Measurements from ENCODE around the gene ECE1.

Gene ECE1

DNA sequence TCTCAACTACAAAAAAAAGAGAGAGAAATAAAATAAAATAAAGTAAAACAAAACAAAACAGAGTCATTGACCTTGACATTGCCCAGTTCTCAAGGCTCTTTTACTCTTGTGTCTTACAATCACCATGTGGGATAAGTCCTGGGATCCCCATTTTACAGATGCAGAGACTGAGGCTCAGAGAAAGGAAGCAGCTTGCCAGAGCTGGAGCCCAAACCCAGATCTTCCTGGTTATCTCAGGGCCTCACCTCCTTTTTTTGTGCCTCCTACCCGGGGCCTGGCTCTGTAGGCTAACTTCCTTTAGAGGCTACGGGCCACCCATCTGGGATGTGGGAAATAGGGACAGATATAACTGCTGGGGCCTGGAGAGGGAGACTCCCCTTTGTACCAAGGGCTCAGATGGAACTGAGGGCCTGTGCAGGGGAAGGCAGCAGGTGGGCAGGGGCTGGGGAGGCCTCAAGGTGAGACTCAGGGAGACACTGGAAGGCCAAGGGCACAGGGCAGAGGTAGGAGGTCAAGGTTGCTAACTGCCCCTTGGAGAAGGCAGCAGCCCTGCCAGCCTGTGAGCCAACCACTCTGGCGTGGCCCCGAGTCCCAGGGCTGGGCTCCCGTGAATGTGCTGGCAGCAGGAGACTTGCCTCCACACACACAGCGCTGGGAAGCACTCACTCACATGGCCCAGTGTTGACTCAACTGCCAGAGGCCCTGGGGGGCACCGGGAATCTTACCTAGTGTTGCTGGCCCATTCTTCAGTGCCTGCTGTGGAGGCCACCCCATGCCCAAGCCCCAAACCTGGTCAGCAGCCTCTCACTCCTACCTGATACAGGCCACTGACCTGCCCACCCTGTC is 6.5 kb upstream of the ECE1 start:
- peak overlapping the region; percentile 98 for H3K27ac Mint-ChIP-seq
- H3K36me3 Mint-ChIP-seq, result peaks cover 19% of the 10 kb centered on the region
- peaks cover 89% of the 10 kb centered on the region for H3K4me1 Mint-ChIP-seq
- H3K9me3 Mint-ChIP-seq, result no peaks in the 10 kb centered on the region
- H3K27me3 Mint-ChIP-seq, result no peaks in the 10 kb centered on the region
- H3K4me3 Mint-ChIP-seq, result no peak overlapping the region
- CTCF ChIA-PET, result interaction anchor here (1.0 to 5.7 kb wide), 2 partner anchors 27 to 42 kb away, joined by 3 to 38 read pairs; no protein-coding TSS in a partner anchor
- DNase-seq, result no peak

DNA sequence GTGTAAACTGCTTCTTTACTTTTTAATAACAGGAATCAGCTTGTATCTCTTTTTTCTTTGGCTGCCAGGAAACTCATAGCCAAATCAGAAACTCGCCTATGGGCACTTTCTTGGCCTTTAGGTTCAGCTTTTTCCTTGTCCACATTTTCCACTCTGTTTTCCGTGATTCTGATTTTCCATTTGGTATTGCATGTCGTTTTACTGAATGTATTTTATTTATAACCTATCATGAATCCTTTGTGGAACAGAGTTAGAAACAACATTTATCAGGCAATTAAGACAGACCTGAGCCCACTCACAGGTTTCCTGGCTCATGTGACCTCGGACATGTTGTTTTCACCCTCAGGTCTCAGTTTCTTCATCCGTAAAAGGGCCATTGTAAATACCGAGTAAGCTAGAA is 5.3 kb upstream of the ECE1 start:
- no peaks in the 10 kb centered on the region for H3K27me3 Mint-ChIP-seq
- H3K4me3 Mint-ChIP-seq, result peak overlapping the region; percentile 39
- H3K27ac Mint-ChIP-seq, result peak overlapping the region; percentile 98
- no peak for DNase-seq
- peaks cover 96% of the 10 kb centered on the region for H3K4me1 Mint-ChIP-seq
- CTCF ChIA-PET, result interaction anchor here (1.0 to 5.7 kb wide), 5 partner anchors 15 to 41 kb away, joined by 3 to 38 read pairs (median 5); no protein-coding TSS in a partner anchor
- peaks cover 22% of the 10 kb centered on the region for H3K36me3 Mint-ChIP-seq
- H3K9me3 Mint-ChIP-seq, result no peaks in the 10 kb centered on the region

DNA sequence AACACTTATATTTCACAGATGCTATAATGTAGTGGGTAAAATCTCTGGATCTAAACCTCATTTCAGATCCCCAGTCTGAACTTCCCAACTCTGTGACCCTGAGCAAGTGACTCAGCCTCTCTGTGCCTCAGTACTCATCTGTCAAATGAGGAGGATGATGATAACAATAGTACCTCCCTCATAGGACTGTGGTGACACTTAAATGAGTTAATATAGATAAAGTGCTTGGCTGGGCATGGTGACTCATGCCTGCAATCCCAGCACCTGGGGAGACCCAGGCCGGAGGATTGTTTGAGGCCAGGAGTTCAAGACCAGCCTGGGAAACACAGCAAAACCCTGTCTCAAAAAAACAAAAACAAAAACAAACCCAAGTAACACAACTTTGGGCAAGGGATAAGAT is 4.7 kb upstream of the ECE1 start:
- Mint-ChIP-seq H3K27ac (peak overlapping the region; percentile 98), H3K36me3 (peaks cover 23% of the 10 kb centered on the region), H3K4me3 (peak overlapping the region; percentile 83), H3K27me3 (no peaks in the 10 kb centered on the region), H3K4me1 (peaks cover 92% of the 10 kb centered on the region), H3K9me3 (no peaks in the 10 kb centered on the region)
- CTCF ChIA-PET, result interaction anchor here (1.3 to 6.7 kb wide), 6 partner anchors 15 to 50 kb away, joined by 4 to 50 read pairs (median 8); no protein-coding TSS in a partner anchor
- peak; percentile 51 for DNase-seq

DNA sequence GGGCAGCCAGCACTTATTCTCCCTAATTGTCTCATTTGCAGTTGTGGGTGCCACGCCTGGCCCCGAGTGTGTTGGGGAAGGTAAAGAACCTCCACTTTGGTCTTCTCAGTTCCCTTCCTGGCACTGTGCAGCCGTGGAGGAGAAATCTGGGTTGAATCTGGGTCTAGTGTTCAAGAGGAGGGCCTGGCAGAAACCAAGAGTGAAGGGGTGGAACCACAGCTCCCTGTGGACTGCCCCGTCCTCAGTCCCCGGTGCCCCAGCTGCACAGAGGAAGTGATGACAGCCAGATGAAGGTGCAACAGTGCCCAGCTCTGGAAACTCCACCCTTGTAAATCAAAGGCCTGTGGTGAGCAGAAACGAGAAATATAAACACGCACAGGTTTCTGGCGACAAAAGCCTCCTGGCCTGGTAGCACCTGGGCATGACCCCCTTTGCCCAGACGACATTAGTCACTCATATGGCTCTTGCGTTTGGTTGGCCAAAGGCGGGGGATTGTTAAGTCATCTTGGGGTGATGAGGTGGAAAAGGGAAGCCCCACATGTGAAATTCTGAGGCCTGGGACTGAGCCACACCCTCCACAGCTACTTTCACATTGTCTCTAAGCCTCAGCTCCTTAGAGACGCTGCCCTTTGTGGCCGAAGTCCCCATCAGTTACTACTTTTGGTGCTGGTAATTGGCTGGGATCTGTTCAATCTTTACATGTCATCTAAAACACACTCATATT is 4.2 kb upstream of the ECE1 start:
- CTCF ChIA-PET, result interaction anchor here (1.3 to 6.7 kb wide), 6 partner anchors 14 to 51 kb away, joined by 4 to 50 read pairs (median 8); no protein-coding TSS in a partner anchor
- peak overlapping the region; percentile 83 for H3K4me3 Mint-ChIP-seq
- H3K36me3 Mint-ChIP-seq, result peaks cover 23% of the 10 kb centered on the region

DNA sequence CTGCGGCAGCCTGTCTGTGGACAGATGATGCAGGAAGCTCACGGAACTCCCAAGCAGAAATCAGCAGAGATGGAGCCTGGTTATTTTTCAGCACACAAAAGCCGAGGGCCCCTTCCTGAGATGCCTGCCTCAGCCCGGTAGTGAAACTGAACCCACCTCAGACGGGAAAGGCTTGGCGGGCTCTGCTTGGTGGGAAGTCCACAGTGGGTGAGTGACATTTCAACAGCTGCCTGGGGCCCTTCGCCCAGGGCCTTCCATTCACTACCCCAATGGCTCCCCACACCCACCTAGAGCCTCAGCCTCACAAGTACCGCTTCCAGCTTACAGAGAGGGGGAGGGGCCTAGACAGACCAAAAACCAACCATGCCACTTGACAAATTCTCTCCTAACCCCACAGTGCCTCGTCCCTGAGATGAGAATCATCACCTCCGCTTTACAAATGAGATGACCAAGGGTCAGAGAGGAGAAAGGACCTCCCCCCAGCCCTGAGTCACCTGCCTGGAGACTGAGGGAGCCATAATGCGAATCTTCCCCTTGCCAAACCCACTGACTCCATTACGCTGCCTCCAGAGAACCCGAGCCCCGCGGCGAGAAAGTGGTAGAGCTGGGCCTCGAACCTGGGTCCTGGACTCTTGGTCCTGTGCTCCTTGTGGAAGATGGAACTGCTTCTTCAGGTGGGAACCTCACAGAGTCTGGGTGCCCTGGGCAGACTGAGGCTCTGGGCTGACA is 3.4 kb upstream of the ECE1 start:
- Mint-ChIP-seq H3K4me1 (peaks cover 90% of the 10 kb centered on the region), H3K9me3 (no peaks in the 10 kb centered on the region), H3K27ac (peak overlapping the region; percentile 98), H3K4me3 (peak overlapping the region; percentile 83), H3K36me3 (peaks cover 19% of the 10 kb centered on the region), H3K27me3 (no peaks in the 10 kb centered on the region)
- DNase-seq, result peak; percentile 74
- CTCF ChIA-PET, result interaction anchor here (0.9 to 6.7 kb wide), 6 partner anchors 19 to 52 kb away, joined by 3 to 50 read pairs (median 8); no protein-coding TSS in a partner anchor

More for the DNA sequence above, 4.2 kb upstream of the ECE1 start:
- Mint-ChIP-seq H3K4me1 (peaks cover 90% of the 10 kb centered on the region), H3K27ac (peak overlapping the region; percentile 98), H3K27me3 (no peaks in the 10 kb centered on the region), H3K9me3 (no peaks in the 10 kb centered on the region)
- peak; percentile 94 for DNase-seq

DNA sequence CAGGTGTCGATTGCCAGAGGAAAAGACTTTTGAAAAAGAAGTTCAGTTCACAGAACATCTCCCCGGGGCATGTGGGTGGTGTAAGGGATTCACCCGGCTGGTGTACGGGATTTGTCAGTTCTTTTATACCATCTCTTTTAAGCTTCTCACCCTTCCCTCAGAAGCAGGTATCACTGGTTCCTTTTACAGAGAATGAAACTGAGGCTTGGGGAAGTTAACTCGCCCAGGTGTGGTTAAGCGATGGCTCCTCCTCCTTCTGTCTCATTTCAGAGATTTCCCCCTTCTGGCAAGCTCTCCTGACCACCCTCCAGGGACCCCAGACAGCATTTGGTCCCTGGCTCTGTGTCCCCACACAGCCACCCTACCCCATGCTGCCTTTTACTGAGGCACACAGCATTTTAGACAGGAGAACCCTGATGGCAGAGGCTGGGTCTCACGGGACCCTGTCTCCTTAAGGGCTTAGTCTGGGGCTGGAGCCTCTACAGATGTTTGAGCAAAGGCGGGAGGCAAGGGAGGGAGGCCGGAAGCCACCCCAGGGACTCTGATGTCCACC is 2.8 kb upstream of the ECE1 start:
- H3K27ac Mint-ChIP-seq, result peak overlapping the region; percentile 98
- CTCF ChIA-PET, result interaction anchor here (0.8 to 6.7 kb wide), 10 partner anchors 14 to 75 kb away, joined by 3 to 50 read pairs (median 4); no protein-coding TSS in a partner anchor

DNA sequence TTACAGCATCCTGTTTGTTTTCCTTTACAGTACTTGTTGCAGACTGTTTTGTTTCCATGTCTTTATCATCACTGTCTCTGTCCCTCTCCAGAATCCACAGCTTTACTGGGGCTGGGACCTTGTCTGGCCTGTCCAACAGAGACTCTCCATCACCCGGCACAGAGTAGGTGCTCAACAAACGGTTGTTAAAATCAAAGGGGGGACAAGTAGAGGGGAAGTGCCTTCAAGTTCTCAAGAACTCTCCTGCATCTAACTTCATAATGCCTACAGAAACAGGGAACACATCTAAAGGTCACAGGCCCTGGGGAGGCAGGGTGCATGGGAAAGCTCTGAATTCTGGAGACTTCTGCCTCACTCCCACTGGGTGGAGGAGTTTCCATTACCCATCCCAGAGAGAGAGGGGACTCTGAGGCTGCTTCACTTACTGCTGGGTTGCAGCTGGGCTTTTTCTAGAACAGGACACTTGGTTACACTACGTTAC is 2.3 kb upstream of the ECE1 start:
- CTCF ChIA-PET, result interaction anchor here (0.8 to 6.7 kb wide), 9 partner anchors 13 to 76 kb away, joined by 3 to 50 read pairs (median 5); no protein-coding TSS in a partner anchor
- H3K4me1 Mint-ChIP-seq, result peaks cover 88% of the 10 kb centered on the region
- peak overlapping the region; percentile 83 for H3K4me3 Mint-ChIP-seq
- peak overlapping the region; percentile 98 for H3K27ac Mint-ChIP-seq
- H3K36me3 Mint-ChIP-seq, result peaks cover 21% of the 10 kb centered on the region
- H3K9me3 Mint-ChIP-seq, result no peaks in the 10 kb centered on the region
- H3K27me3 Mint-ChIP-seq, result no peaks in the 10 kb centered on the region
- no peak for DNase-seq

More for the DNA sequence above, 2.8 kb upstream of the ECE1 start:
- peaks cover 17% of the 10 kb centered on the region for H3K36me3 Mint-ChIP-seq
- no peaks in the 10 kb centered on the region for H3K27me3 Mint-ChIP-seq
- H3K4me1 Mint-ChIP-seq, result peaks cover 90% of the 10 kb centered on the region
- no peaks in the 10 kb centered on the region for H3K9me3 Mint-ChIP-seq
- peak; percentile 66 for DNase-seq
- H3K4me3 Mint-ChIP-seq, result peak overlapping the region; percentile 83

DNA sequence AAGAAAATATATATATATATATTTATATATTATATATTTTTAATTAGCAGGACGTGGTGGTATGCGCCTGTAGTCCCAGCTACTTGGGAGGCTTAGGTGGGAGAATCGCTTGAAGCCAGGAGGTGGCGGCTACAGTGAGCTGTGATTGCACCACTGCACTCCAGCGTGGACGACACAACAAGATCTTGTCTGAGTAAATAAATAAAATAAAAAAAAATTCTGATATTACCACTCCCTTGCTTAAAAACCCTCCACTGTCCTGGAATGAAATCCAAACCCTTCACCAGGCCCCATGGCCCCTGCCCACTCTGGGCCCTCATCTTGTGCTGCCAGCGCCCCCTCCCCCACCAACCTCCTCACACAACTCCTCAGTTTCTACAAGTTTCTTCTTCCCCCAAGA is 1.7 kb upstream of the ECE1 start:
- H3K4me1 Mint-ChIP-seq, result peaks cover 83% of the 10 kb centered on the region
- no peak for DNase-seq
- peak overlapping the region; percentile 98 for H3K27ac Mint-ChIP-seq
- H3K9me3 Mint-ChIP-seq, result no peaks in the 10 kb centered on the region
- CTCF ChIA-PET, result interaction anchor here (0.8 to 6.7 kb wide), 7 partner anchors 21 to 76 kb away, joined by 3 to 50 read pairs (median 8); no protein-coding TSS in a partner anchor
- peak overlapping the region; percentile 83 for H3K4me3 Mint-ChIP-seq
- peaks cover 21% of the 10 kb centered on the region for H3K36me3 Mint-ChIP-seq
- H3K27me3 Mint-ChIP-seq, result no peaks in the 10 kb centered on the region

DNA sequence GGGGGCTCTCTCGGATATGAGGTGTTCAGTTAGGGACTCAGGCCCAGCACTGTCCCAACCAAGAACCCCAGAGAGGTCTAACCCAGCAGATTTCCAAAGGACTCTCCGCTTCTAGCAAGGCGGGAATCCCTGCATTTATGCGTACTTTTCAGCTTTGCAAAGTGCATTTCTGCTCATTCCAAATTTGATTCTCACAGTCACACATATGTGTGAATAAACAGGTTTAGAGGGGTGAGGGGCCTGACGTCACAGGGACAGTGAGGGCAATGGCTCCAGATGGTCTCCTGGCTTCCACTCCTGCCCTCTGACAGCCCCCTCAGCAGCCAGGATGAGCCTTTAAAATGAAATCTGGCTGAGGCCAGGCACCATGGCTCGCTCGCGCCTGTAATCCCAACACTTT is 921 bp upstream of the ECE1 start:
- DNase-seq, result no peak
- peaks cover 16% of the 10 kb centered on the region for H3K36me3 Mint-ChIP-seq
- H3K27ac Mint-ChIP-seq, result peak overlapping the region; percentile 93
- H3K4me3 Mint-ChIP-seq, result peak overlapping the region; percentile 91
- CTCF ChIA-PET, result interaction anchor here (2.9 to 6.7 kb wide), 3 partner anchors 21 to 42 kb away, joined by 16 to 50 read pairs (median 38); no protein-coding TSS in a partner anchor
- H3K9me3 Mint-ChIP-seq, result no peaks in the 10 kb centered on the region
- no peaks in the 10 kb centered on the region for H3K27me3 Mint-ChIP-seq
- H3K4me1 Mint-ChIP-seq, result peaks cover 75% of the 10 kb centered on the region

DNA sequence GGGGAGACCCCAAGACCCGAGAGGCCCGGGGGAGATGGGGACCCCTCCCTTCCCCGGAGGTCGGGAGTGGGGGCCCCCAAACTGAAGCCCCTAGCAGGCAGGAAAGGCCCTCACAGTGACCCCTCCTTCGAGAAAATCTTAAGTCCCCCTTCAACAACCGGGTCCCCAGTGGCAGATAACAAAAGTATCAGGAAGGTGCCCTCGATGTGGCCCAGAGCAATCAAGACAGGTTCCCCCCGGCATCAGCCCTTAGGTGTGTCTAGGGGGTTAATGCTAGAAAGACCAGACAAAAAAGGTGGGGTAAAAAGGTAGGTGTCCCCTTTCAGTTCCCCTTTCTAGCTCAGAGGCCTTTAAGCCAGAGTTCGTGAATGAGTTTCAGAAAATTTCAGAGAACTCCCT is 282 bp upstream of the ECE1 start:
- peak; percentile 46 for DNase-seq
- Mint-ChIP-seq H3K9me3 (no peaks in the 10 kb centered on the region), H3K36me3 (peaks cover 16% of the 10 kb centered on the region), H3K27ac (peak overlapping the region; percentile 93), H3K27me3 (no peaks in the 10 kb centered on the region), H3K4me1 (peaks cover 68% of the 10 kb centered on the region), H3K4me3 (peak overlapping the region; percentile 91)
- CTCF ChIA-PET, result interaction anchor here (1.1 to 6.7 kb wide), 3 partner anchors 20 to 54 kb away, joined by 3 to 50 read pairs (median 16); no protein-coding TSS in a partner anchor

DNA sequence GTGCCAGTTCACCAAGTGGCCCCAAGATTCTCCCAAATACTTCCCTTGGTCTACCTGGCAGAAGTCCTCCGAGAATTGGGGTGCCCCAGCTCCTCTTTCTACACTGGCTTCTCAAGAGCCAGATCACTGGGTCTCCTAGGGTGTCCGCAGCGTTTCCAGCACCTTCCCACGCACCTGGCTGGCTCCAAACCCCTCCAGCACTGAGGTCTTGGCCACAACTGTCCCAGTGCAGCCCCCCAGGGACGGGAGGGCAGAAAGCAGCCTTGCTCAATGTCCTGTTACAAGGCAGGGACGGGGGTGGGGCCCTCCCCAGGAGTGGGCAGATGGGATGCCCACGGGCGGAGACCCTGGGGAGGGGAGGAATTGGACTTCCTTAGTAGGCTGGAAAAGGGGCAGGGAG is 1.1 kb downstream of the ECE1 start:
- peak overlapping the region; percentile 93 for H3K4me3 Mint-ChIP-seq
- no peak for DNase-seq
- CTCF ChIA-PET, result interaction anchor here (6.7 kb wide), 1 partner anchor 18 kb away, joined by 50 read pairs; no protein-coding TSS in a partner anchor
- peak overlapping the region; percentile 76 for H3K27ac Mint-ChIP-seq
- H3K36me3 Mint-ChIP-seq, result peaks cover 23% of the 10 kb centered on the region
- peaks cover 55% of the 10 kb centered on the region for H3K4me1 Mint-ChIP-seq
- no peaks in the 10 kb centered on the region for H3K27me3 Mint-ChIP-seq
- H3K9me3 Mint-ChIP-seq, result no peaks in the 10 kb centered on the region

DNA sequence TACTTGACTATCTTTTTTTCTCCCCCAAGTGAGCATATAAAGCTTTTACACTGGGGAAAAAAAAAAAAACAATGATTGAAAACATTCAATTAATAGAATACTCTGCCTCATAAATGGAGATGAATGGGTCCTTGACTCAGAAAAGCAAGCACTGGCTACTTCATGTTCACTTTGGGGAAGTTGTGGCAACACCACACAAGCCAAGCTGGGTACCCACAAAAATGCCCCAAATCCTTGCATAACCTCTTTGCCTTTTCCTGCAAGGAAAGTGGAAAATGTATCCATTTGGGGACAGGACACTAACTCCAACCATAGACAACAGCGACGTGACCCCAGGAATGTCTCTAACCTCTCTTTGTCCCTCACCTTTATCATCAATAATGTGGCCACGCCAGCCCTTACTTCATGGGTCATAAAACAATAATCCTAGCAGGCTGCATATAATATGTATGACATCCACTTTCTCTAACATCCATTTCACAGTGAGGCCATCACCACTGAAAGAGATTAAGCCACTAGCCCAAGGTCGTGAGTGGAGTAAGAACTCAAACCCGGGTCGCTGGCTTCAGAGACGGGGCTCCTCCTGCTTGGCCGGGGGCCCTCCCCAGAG is 2.3 kb downstream of the ECE1 start:
- Mint-ChIP-seq H3K36me3 (peaks cover 30% of the 10 kb centered on the region), H3K4me3 (peak overlapping the region; percentile 29), H3K27ac (peak overlapping the region; percentile 21), H3K27me3 (no peaks in the 10 kb centered on the region), H3K4me1 (peaks cover 54% of the 10 kb centered on the region), H3K9me3 (no peaks in the 10 kb centered on the region)
- CTCF ChIA-PET, result interaction anchor here (1.5 to 4.1 kb wide), 2 partner anchors 18 to 35 kb away, joined by 3 to 21 read pairs; no protein-coding TSS in a partner anchor
- DNase-seq, result no peak
